22Rv1 (cell line): ENCODE results near the gene CKB.

ENCODE experiments used
- CTCF ChIP-seq: fragments of 450-650 bp; IDR thresholded peaks from 2 replicates; pipeline ENCODE4 v1.5.1; 2017; ENCODE audit warnings: mild to moderate bottlenecking
- ZFX ChIP-seq: fragments of 450-650 bp; IDR thresholded peaks from 2 replicates; pipeline ENCODE4 v1.6.1; 2017; ENCODE audit warnings: antibody characterized with exemption, borderline replicate concordance

GRCh38 chr14:103528587-103529382 is 6.2 kb upstream of the CKB start, which contains the start of gene TRMT61A:
- no peak for TF ChIP-seq CTCF
- TF ChIP-seq ZFX = no peak
